Endothelial cell of umbilical vein (primary cell): ENCODE measurements around the gene MAP2K5. TPM values are rescaled to one million over a fixed set of nuclear protein-coding genes. Genes with fewer than 3 reads are reported as not detected.

Experiments used
- BruUV-seq: library from RNA; stranded (reverse); fragments of 400-500 nt; replicated peaks from 2 replicates; lab custom pipeline; 2021; lab: Mats Ljungman, UMichigan
- CTCF ChIA-PET: fragments of 300-600, 350-600 bp; sonication (Branson Sonifier 250); formaldehyde crosslinking; loops from one replicate; lab custom pipeline; 2021; ENCODE audit warnings: antibody characterized with exemption, inconsistent platforms; lab: Charles Lee
- POLR2A ChIA-PET: fragments of 300-600, 350-600 bp; sonication (Branson Sonifier 250); formaldehyde crosslinking; loops from one replicate; lab custom pipeline; 2021; ENCODE audit warnings: antibody characterized with exemption, inconsistent platforms; lab: Charles Lee
- DNase-seq: peaks from one replicate; pipeline ENCODE4 v3.0.0-alpha.2; 2011; ENCODE audit warnings: low read depth, low spot score
- FAIRE-seq: peaks from 2 replicates; lab custom pipeline; 2011; peaks lifted over from hg19 to GRCh38; lab: Jason Lieb, UNC
- H2AFZ ChIP-seq: 2 replicates; pipeline ENCODE4 v1.6.0; 2012; ENCODE audit warnings: low read depth, low read length, control low read depth, inconsistent platforms
- H3K27ac ChIP-seq: 2 replicates; pipeline ENCODE4 v1.5.1; 2011; ENCODE audit warnings: low read depth, mild to moderate bottlenecking, control low read depth, low read length, moderate library complexity; ENCODE audit not compliant: insufficient read depth
- H3K27me3 ChIP-seq, 2 experiments: 2 replicates each; pipeline versions ENCODE4 v1.6.0 to v1.6.1; 2011; ENCODE audit warnings: low read length in 2 of 2, mixed read lengths in 1 of 2; ENCODE audit not compliant: control insufficient read depth in 2 of 2, insufficient read depth in 2 of 2
- H3K36me3 ChIP-seq, 2 experiments: 2 replicates in 1 of 2; 3 replicates in 1 of 2; pipeline ENCODE4 v1.5.1; 2011; ENCODE audit warnings: low read length in 2 of 2, mild to moderate bottlenecking in 1 of 2, moderate library complexity in 1 of 2; ENCODE audit not compliant: control insufficient read depth in 2 of 2, insufficient read depth in 2 of 2; ENCODE audit errors: extremely low read depth in 1 of 2
- H3K4me1 ChIP-seq: 3 replicates; pipeline ENCODE4 v1.5.1; 2011; ENCODE audit warnings: mild to moderate bottlenecking, low read length; ENCODE audit not compliant: control insufficient read depth, insufficient read depth; ENCODE audit errors: extremely low read depth
- H3K4me2 ChIP-seq: 2 replicates; pipeline ENCODE4 v1.6.1; 2011; ENCODE audit warnings: low read length, control low read depth, mixed read lengths; ENCODE audit not compliant: insufficient read depth
- H3K4me3 ChIP-seq, 3 experiments: fragments of 200-600 bp in 1 of 3; sonication (generic), shearing (Covaris generic) in 1 of 3; replicated peaks in 1 of 3; 2 replicates each; pipeline ENCODE4 v1.5.1; 2011 to 2016; ENCODE audit warnings: control low read depth in 3 of 3, low read length in 3 of 3, mild to moderate bottlenecking in 2 of 3, inconsistent platforms in 1 of 3, low read depth in 1 of 3, moderate library complexity in 1 of 3; ENCODE audit not compliant: insufficient read depth in 1 of 3
- H3K79me2 ChIP-seq: 2 replicates; pipeline ENCODE4 v1.6.0; 2012; ENCODE audit warnings: low read length, inconsistent platforms; ENCODE audit not compliant: control insufficient read depth, insufficient read depth
- H3K9ac ChIP-seq: replicated peaks from 2 replicates; pipeline ENCODE3; 2011; ENCODE audit warnings: low read length, control low read depth; ENCODE audit not compliant: insufficient read depth; ENCODE audit errors: extremely low read depth
- H3K9me1 ChIP-seq: replicated peaks from 3 replicates; pipeline ENCODE4 v1.6.0; 2011; ENCODE audit warnings: mild to moderate bottlenecking, low read length; ENCODE audit not compliant: control insufficient read depth, insufficient read depth; ENCODE audit errors: extremely low read depth
- H3K9me3 ChIP-seq: replicated peaks from 2 replicates; pipeline ENCODE4 v1.5.1; 2012; ENCODE audit warnings: low read length, inconsistent platforms; ENCODE audit not compliant: control insufficient read depth, insufficient read depth
- H4K20me1 ChIP-seq: replicated peaks from 2 replicates; pipeline ENCODE3; 2011; ENCODE audit warnings: mild to moderate bottlenecking, low read length; ENCODE audit not compliant: control insufficient read depth, insufficient read depth; ENCODE audit errors: extremely low read depth
- CTCF ChIP-seq, 2 donors: IDR thresholded peaks; 1 replicate in 1 of 2; 2 replicates in 1 of 2; pipeline ENCODE4 v1.5.1; 2011; ENCODE audit warnings: low read length in 2 of 2, mild to moderate bottlenecking in 2 of 2, moderate library complexity in 2 of 2, control low read depth in 1 of 2, inconsistent platforms in 1 of 2, low read depth in 1 of 2; ENCODE audit not compliant: insufficient read depth in 1 of 2; ENCODE audit errors: extremely low read depth in 1 of 2
- EZH2 ChIP-seq: IDR thresholded peaks from 2 replicates; pipeline ENCODE4 v1.6.1; 2012; ENCODE audit warnings: borderline replicate concordance, low read depth, mild to moderate bottlenecking, moderate library complexity, low read length, inconsistent platforms; ENCODE audit not compliant: severe bottlenecking
- FOS ChIP-seq: IDR thresholded peaks from 2 replicates; pipeline ENCODE4 v1.6.1; 2011; ENCODE audit warnings: mild to moderate bottlenecking, low read length, moderate library complexity, borderline replicate concordance; ENCODE audit not compliant: insufficient read depth
- GATA2 ChIP-seq: IDR thresholded peaks from 2 replicates; pipeline ENCODE4 v1.7.0; 2011; ENCODE audit warnings: low read depth, mild to moderate bottlenecking, moderate library complexity, mixed read lengths, low read length; ENCODE audit not compliant: insufficient read length, insufficient read depth
- JUN ChIP-seq: IDR thresholded peaks from 2 replicates; pipeline ENCODE4 v1.6.1; 2011; ENCODE audit warnings: borderline replicate concordance, low read depth; ENCODE audit not compliant: insufficient read length, insufficient read depth
- MYC ChIP-seq: IDR thresholded peaks from one replicate; pipeline ENCODE4 v1.6.1; 2011; ENCODE audit warnings: mild to moderate bottlenecking, low read depth, low read length
- POLR2A ChIP-seq: IDR thresholded peaks from 2 replicates; pipeline ENCODE4 v1.6.1; 2012; ENCODE audit warnings: low read depth, mild to moderate bottlenecking, control low read depth, low read length
- POLR2AphosphoS5 ChIP-seq: IDR thresholded peaks from 2 replicates; pipeline ENCODE4 v1.6.1; 2012; ENCODE audit warnings: low read depth, mild to moderate bottlenecking, control low read depth, low read length, moderate library complexity; ENCODE audit not compliant: insufficient read depth
- dilution Hi-C: fragments of 300-500 bp; cut with MboI; formaldehyde crosslinking; loops from one replicate; pipeline ENCODE4 v1.15.0; 2019; ENCODE audit warnings: low sequenced_read_pairs; ENCODE audit not compliant: extremely low pct_ligation_motif_present
- intact Hi-C: fragments of 100-400 bp; cut with micrococcal nuclease; formaldehyde crosslinking; loops from one replicate; pipeline ENCODE4 v1.10.0; 2022
- polyA plus RNA-seq, 4 experiments: library from polyadenylated mRNA; depleted of rRNA in 3 of 4; stranded (reverse) in 3 of 4; unstranded in 1 of 4; fragments of >200 nt; gene quantifications; 2 replicates each; pipeline versions ENCODE4 v1.2.1 to v1.2.3, GENCODE V29; 2011 to 2012; ENCODE audit warnings: missing spikeins in 1 of 4
- total RNA-seq: library from RNA; stranded (reverse); gene quantifications from 2 replicates; pipeline ENCODE4 v1.2.3, GENCODE V29; 2021
- TF ChIP-seq, protein P1 (sequence below): IDR thresholded peaks from 2 replicates; pipeline ENCODE4 v1.6.1; 2011; ENCODE audit not compliant: insufficient read depth, insufficient read length

MAP2K5 gene
- total and polyA plus RNA-seq, 2 donors (not counting 3 experiments of a cell fraction or from before 2014, with no cell fraction given) = 4.9 to 24.7 TPM

GRCh38 chr15:67743558-67743957 lies 201.1 kb downstream of the MAP2K5 start:
- Histone ChIP-seq H4K20me1 (no peaks in the 10 kb centered on the region), H3K27ac (no peak overlapping the region), H3K9me3 (no peaks in the 10 kb centered on the region), H3K9ac (no peak overlapping the region), H3K27me3 (no peaks in the 10 kb centered on the region), H3K79me2 (no peaks in the 10 kb centered on the region), H2AFZ (no peak overlapping the region), H3K4me3 (no peak overlapping the region), H3K4me2 (no peak overlapping the region), H3K9me1 (no peaks in the 10 kb centered on the region), H3K36me3 (no peaks in the 10 kb centered on the region), H3K4me1 (no peaks in the 10 kb centered on the region)
- no TSS peak for BruUV-seq
- CTCF ChIA-PET = interaction anchor here (0.7 to 1.3 kb wide), 4 partner anchors 11 to 242 kb away, joined by 3 read pairs; no protein-coding TSS in a partner anchor
- no peak for FAIRE-seq
- TF ChIP-seq MYC (no peak), GATA2 (no peak), EZH2 (no peak), JUN (no peak)
- POLR2A ChIA-PET = interaction anchor here (0.6 kb wide), 1 partner anchor 310 kb away, joined by 4 read pairs; the partner anchor contains the start of gene PIAS1
- no peak for DNase-seq
- dilution Hi-C loops = no loop called here
- intact Hi-C loops = no loop called here

GRCh38 chr15:67744331-67745072 lies 202.0 kb downstream of the MAP2K5 start:
- Histone ChIP-seq H3K9ac (no peak overlapping the region), H3K9me3 (no peaks in the 10 kb centered on the region), H4K20me1 (no peaks in the 10 kb centered on the region), H3K9me1 (no peaks in the 10 kb centered on the region), H2AFZ (no peak overlapping the region), H3K36me3 (no peaks in the 10 kb centered on the region), H3K4me1 (no peaks in the 10 kb centered on the region), H3K27ac (no peak overlapping the region), H3K4me3 (no peak overlapping the region), H3K27me3 (no peaks in the 10 kb centered on the region), H3K4me2 (no peak overlapping the region), H3K79me2 (no peaks in the 10 kb centered on the region)
- CTCF ChIA-PET = interaction anchor here (0.7 to 1.3 kb wide), 3 partner anchors 10 to 33 kb away, joined by 3 read pairs; no protein-coding TSS in a partner anchor
- POLR2A ChIA-PET = no interaction called here
- FAIRE-seq (no peak), DNase-seq (no peak)
- intact Hi-C loops = no loop called here
- TF ChIP-seq POLR2A = no peak
- no peak for TF ChIP-seq POLR2AphosphoS5
- TF ChIP-seq FOS = no peak
- no peak for TF ChIP-seq JUN
- no peak for TF ChIP-seq GATA2
- TF ChIP-seq, protein P1, sequence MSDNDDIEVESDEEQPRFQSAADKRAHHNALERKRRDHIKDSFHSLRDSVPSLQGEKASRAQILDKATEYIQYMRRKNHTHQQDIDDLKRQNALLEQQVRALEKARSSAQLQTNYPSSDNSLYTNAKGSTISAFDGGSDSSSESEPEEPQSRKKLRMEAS = no peak
- no peak for TF ChIP-seq MYC
- no peak for TF ChIP-seq EZH2
- no peak for TF ChIP-seq CTCF (IDR thresholded peaks at IDR 0.05; ENCODE audit: extremely low read depth in 1 of 2, insufficient read depth in 1 of 2, low read depth in 1 of 2, low read length in 2 of 2)
- dilution Hi-C loops = no loop called here
- BruUV-seq = no TSS peak
